NCI-H446 (cell line): ENCODE results near the gene LRRC41.
"Not testable (repeated sequence)": the region's sequence is repeated elsewhere in the genome, so short reads cannot be mapped to it uniquely, and the experiment has no call there.

Experiments
- DNase-seq, 2 experiments: peaks; one replicate each; lab custom pipeline; 2025; lab: John Stamatoyannopoulos, UW

LRRC41 gene

GRCh38 chr1:46244656-46245371, 58.6 kb downstream of the LRRC41 start:
- peak in 1 of 2 experiments; percentile 60 for DNase-seq

- not testable (repeated sequence) for DNase-seq
These were observed 59.6 kb downstream of the LRRC41 start for GRCh38 chr1:46243831-46244230.

DNA sequence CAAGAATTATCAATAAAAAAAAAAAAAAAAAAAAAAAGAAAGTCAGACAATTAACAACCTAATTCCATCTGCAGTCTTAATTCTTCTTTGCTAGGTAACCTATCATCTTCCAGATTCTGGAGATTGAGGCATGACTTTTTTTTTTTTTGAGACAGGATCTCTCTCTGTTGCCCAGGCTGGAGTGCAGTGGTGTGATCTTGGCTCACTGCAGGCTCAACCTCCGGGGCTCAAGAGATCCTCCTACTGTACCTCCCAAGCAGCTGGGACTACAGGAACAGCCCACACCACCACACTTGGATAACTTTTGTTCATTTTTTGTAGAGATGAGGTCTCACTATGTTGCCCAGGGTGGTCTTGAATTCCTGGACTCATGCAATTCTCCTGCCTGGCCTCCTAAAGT, 60.5 kb downstream of the LRRC41 start:
- DNase-seq, result no peak

DNA sequence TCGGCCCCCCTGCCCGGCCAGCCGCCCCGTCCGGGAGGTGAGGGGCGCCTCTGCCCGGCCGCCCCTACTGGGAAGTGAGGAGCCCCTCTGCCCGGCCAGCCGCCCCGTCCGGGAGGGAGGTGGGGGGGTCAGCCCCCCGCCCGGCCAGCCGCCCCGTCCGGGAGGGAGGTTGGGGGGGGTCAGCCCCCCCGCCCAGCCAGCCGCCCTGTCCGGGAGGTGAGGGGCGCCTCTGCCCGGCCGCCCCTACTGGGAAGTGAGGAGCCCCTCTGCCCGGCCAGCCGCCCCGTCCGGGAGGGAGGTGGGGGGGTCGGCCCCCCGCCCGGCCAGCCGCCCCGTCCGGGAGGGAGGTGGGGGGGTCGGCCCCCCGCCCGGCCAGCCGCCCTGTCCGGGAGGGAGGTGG, 61.7 kb downstream of the LRRC41 start:
- not testable (repeated sequence) for DNase-seq

- not testable (repeated sequence) for DNase-seq
These were observed 64.6 kb downstream of the LRRC41 start for GRCh38 chr1:46238865-46239264.

DNA sequence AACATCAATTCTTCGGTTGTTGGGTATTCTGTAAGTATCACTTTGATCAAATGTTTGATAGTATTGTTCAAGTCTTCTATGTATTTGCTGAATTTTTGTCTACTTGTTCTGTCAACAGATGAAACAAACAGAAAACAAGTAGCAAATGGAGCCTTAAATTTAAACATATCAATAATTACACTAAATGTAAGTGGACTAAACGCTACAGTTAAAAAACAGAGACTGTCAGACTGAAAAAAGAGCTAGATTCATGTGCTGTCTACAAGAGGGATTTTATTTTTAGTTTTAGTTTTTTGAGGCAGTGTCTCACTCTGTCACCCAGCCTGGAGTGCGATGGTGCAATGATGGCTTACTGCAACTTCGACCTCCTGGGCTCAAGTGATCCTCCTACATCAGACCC, 66.5 kb downstream of the LRRC41 start:
- DNase-seq, result no peak

DNA sequence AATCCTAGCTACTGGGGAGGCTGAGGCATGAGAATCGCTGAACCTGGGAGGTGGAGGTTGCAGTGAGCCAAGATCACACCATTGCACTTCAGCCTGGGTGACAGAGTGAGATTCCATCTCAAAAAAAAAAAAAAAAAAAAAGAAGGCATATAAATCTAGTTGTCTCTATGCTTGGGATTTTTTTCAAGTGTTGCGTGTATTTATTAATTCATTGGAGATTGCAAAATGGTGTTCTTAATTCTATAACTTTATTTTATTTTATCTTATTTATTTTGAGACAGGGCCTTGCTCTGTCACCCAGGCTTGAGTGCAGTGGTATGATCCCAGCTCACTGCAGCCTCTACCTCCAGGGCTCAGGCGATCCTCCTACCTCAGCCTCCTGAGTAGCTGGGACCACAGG, 72.2 kb downstream of the LRRC41 start:
- DNase-seq, result not testable (repeated sequence)
